Suprapubic skin (tissue), 4 donors: ENCODE results near the gene SLC25A29.

Experiments
- CTCF ChIP-seq, 2 donors: fragments of 200-600 bp in 1 of 2; fragments of 450-650 bp in 1 of 2; sonication (generic) in 1 of 2; IDR thresholded peaks; one replicate each; pipeline ENCODE4 v1.5.1; 2016 to 2019; ENCODE audit warnings: antibody characterized with exemption in 2 of 2, mild to moderate bottlenecking in 1 of 2, moderate library complexity in 1 of 2
- EP300 ChIP-seq: sonication (generic); formaldehyde crosslinking; IDR thresholded peaks from one replicate; pipeline ENCODE4 v1.6.1; 2017; ENCODE audit warnings: antibody characterized with exemption
- POLR2A ChIP-seq, 2 donors: fragments of 450-650 bp; IDR thresholded peaks; one replicate each; pipeline ENCODE4 v1.6.1; 2017; ENCODE audit warnings: antibody characterized with exemption in 2 of 2, mild to moderate bottlenecking in 2 of 2, moderate library complexity in 2 of 2
- POLR2AphosphoS5 ChIP-seq, 3 donors: sonication (generic); formaldehyde crosslinking; IDR thresholded peaks; one replicate each; pipeline ENCODE4 v1.6.1; 2017; ENCODE audit warnings: antibody characterized with exemption in 3 of 3

GRCh38 chr14:100304825-100305323, 1.4 kb downstream of the SLC25A29 start:
- TF ChIP-seq POLR2AphosphoS5 (IDR thresholded peaks at IDR 0.05) (no peak), CTCF (IDR thresholded peaks at IDR 0.05) (no peak), POLR2A (IDR thresholded peaks at IDR 0.05) (no peak), EP300 (no peak)
